ENCODE data around the gene GIT2. TPM values are rescaled to one million over a fixed set of nuclear protein-coding genes. Genes with fewer than 3 reads are reported as not detected.
A peak's percentile ranks its signal among the peaks of the same experiment; 100 is the strongest.

The GIT2 gene
- total RNA-seq, 4 donors from 2014 or later, result 14.1 to 31.9 (median 21.0) TPM

GRCh38 chr12:109951751-109952150, 44.4 kb downstream of the GIT2 start:
- Histone ChIP-seq H3K4me1 (peaks cover 5 to 33% (median 6%) of the 10 kb centered on the region in 3 donors), H3K9me3 (no peaks in the 10 kb centered on the region), H3K36me3 (peaks cover 19 to 100% (median 21%) of the 10 kb centered on the region in 3 donors), H3K27me3 (no peaks in the 10 kb centered on the region), H3K4me3 (no peak overlapping the region), H3K27ac (peak overlapping the region in 3 of 4 donors; percentile 16 to 56 (median 21))
- no peak for TF ChIP-seq POLR2A (IDR thresholded peaks at IDR 0.05)
- TF ChIP-seq CTCF (IDR thresholded peaks at IDR 0.05), result no peak
- no peak for DNase-seq
- intact Hi-C loops (cut with DNase I), result no loop called here
- WGBS, 2 donors, result 85% methylated on average over 7 of the region's 7 CpGs

GRCh38 chr12:109951136-109951535, 45.0 kb downstream of the GIT2 start:
- peak overlapping the region in 3 of 4 donors; percentile 56 to 67 (median 56) for H3K27ac ChIP-seq
- H3K36me3 ChIP-seq, result peaks cover 21 to 100% (median 21%) of the 10 kb centered on the region in 3 donors
- H3K4me1 ChIP-seq, result peaks cover 6 to 39% (median 6%) of the 10 kb centered on the region in 3 donors

DNA sequence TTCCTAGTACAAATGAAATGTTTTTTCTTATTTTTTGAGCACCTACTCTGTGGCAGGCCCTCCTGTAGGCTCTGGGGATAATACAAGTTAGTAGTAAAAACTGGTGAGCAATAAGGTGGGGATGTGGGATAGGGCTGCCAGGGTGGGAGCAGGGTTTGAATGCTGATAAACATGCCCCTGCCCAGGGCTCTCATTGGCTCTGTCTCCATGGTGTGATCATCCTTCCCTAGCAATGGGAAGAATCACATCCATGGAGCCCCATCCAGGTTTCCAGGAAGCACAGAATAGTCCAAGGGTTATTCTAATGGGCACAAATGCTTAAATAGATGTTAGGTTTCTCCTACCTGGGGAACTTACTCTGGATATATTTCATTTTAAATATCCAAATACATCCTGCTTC, 45.5 kb downstream of the GIT2 start:
- Histone ChIP-seq H3K27ac (peak overlapping the region in 3 of 4 donors; percentile 53 to 67 (median 56)), H3K4me3 (no peak overlapping the region), H3K27me3 (no peaks in the 10 kb centered on the region), H3K36me3 (peaks cover 21 to 99% (median 21%) of the 10 kb centered on the region in 3 donors), H3K9me3 (no peaks in the 10 kb centered on the region), H3K4me1 (peaks cover 6 to 44% (median 6%) of the 10 kb centered on the region in 3 donors)
- DNase-seq, result no peak
- intact Hi-C loops (cut with DNase I), result no loop called here
- no peak for TF ChIP-seq POLR2A (IDR thresholded peaks at IDR 0.05)
- no peak for TF ChIP-seq CTCF (IDR thresholded peaks at IDR 0.05)

More at GRCh38 chr12:109951136-109951535, 45.0 kb downstream of the GIT2 start:
- H3K9me3 ChIP-seq, result no peaks in the 10 kb centered on the region
- H3K4me3 ChIP-seq, result no peak overlapping the region
- no peaks in the 10 kb centered on the region for H3K27me3 ChIP-seq
- DNase-seq, result no peak
- 74 to 80% methylated on average over 5 of the region's 5 CpGs for WGBS, 2 donors
- TF ChIP-seq POLR2A (IDR thresholded peaks at IDR 0.05), result no peak
- no peak for TF ChIP-seq CTCF (IDR thresholded peaks at IDR 0.05)
- intact Hi-C loops (cut with DNase I), result no loop called here

DNA sequence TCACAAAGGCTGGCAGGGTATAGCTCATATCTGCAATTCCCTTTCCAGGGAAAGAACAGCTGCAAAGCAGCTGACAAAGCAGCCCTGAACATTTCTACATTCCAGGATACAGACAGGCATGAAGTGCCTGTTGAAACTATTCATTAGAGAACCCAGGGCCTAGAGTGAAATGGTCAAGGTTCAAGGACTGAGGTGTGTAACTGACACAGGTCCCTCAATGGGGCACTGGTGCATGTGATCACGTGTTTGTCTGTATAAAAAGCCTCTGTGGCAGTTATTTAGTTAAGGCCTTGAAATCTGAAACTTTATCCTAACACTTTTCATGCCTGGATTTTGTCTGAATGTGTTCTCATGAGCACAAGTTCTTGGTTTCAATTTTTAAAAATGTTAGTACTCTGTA, 47.1 kb downstream of the GIT2 start:
- Histone ChIP-seq H3K36me3 (peaks cover 21 to 95% (median 21%) of the 10 kb centered on the region in 3 donors), H3K27me3 (no peaks in the 10 kb centered on the region), H3K27ac (peak overlapping the region in 2 of 4 donors; percentile 23 to 67), H3K9me3 (no peaks in the 10 kb centered on the region), H3K4me1 (peaks cover 6 to 51% (median 6%) of the 10 kb centered on the region in 3 donors), H3K4me3 (no peak overlapping the region)
- DNase-seq, result no peak
- WGBS, 2 donors, result 62 to 80% methylated on average over 1 of the region's 1 CpG
- intact Hi-C loops (cut with DNase I), result no loop called here
- no peak for TF ChIP-seq POLR2A (IDR thresholded peaks at IDR 0.05)
- no peak for TF ChIP-seq CTCF (IDR thresholded peaks at IDR 0.05)

DNA sequence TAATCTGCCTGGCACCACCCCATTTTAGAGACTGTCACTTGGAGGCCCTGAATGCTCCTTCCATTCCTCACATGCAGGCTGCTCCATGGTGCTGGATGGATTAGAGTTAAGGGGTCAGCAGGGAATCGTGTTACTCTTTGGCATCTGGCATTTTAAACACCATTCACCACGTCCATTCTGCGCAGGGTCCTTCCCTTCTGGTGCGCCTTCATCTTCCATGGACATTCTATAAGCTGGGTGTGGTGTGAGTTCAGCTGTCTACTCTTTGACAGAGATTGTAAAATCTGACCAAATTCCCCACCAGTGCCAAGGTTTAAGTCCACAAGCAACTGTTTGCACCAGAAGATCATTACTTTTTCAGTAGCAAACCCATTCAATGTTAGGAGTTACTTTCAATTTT, 47.8 kb downstream of the GIT2 start:
- Histone ChIP-seq H3K4me3 (no peak overlapping the region), H3K27ac (peak overlapping the region in 3 of 4 donors; percentile 23 to 67 (median 31)), H3K27me3 (no peaks in the 10 kb centered on the region), H3K36me3 (peaks cover 21 to 95% (median 21%) of the 10 kb centered on the region in 3 donors), H3K9me3 (no peaks in the 10 kb centered on the region), H3K4me1 (peaks cover 6 to 51% (median 6%) of the 10 kb centered on the region in 3 donors)
- WGBS, 2 donors, result 83 to 85% methylated on average over 4 of the region's 4 CpGs
- no peak for DNase-seq
- no peak for TF ChIP-seq POLR2A (IDR thresholded peaks at IDR 0.05)
- no peak for TF ChIP-seq CTCF (IDR thresholded peaks at IDR 0.05)
- intact Hi-C loops (cut with DNase I), result no loop called here

Measured in esophagus squamous epithelium (tissue), 5 donors.